Glomerular endothelial cell (primary cell): ENCODE measurements around the gene BSND. TPM values are rescaled to one million over a fixed set of nuclear protein-coding genes. Genes with fewer than 3 reads are reported as not detected.
A peak's percentile ranks its signal among the peaks of the same experiment; 100 is the strongest.
"Not testable (repeated sequence)": the region's sequence is repeated elsewhere in the genome, so short reads cannot be mapped to it uniquely, and the experiment has no call there.

ENCODE experiments used
- DNase-seq: peaks from one replicate; pipeline ENCODE4 v3.0.0-alpha.2; 2011; ENCODE audit warnings: low read depth, low spot score; ENCODE audit errors: extremely low read depth
- total RNA-seq: library from RNA; depleted of rRNA; stranded (reverse); fragments of >200 nt; gene quantifications from 2 replicates; pipeline ENCODE4 v1.2.3, GENCODE V29; 2015

BSND gene
- total RNA-seq, 1 donor from 2014 or later: not detected

DNA sequence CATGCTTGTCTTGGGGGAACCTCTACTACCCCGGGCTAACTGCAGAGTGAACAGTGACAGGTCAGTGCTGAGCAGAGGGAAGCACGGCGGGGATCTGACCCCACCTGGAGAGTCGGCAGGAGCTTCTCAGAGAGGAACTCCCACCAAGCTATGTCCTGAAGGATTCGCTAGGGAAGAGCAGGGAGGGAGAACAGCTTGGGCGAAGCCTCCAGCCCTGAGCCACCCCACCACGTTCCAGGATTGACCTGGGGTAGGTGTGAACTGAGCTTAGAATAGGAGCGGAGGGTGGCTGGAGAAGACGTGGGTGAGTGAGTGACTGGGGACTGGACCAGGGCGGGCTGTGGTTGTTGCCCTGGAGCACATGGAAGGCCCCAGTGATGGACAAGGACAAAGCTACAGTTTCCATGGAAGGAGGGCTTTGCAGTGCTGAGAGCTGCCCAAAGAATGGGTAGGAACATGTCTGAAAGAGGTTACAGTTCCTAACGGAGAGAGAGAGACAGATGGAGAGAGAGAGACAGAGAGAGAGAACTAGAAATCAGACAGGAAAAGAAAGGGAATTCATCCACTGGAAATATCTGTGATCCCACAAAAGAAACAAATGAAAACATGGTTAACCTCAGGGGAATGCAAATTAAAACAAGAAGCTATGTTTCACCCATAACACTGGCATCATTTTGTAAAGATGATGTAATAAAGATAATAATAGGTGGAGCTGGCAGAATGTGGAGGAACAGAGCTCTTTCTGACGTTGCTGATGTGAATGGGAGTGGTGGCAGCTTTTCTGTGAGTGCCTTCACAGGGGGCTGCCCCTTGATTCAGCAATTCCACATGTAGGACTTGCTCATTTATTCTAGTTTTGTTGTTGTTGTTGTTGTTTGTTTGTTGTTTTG lies 17.2 kb downstream of the BSND start:
- DNase-seq: no peak

DNA sequence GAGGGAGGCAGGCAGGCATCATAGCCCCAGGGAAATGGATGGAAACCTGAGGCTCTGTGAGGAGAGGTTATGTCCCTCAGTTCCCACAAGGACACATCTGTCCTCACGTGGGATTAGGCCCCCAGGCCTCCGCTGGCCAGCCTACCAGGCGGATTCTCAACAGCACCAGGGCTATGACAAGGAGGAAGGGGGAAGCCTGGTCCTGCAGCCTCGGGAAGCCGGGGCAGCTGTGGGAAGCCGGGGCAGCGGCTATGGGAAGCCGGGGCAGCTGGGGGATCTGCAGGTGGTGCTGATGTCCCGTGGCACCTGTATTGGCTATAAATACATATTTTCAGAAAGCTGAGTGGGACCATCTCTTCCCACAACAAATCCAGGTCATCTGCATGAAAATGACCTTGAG lies 19.7 kb downstream of the BSND start:
- DNase-seq: no peak

GRCh38 chr1:55021942-55022546 lies 23.3 kb downstream of the BSND start:
- peak; percentile 23 for DNase-seq

- not testable (repeated sequence) for DNase-seq
These were observed 25.4 kb downstream of the BSND start for GRCh38 chr1:55024163-55024562.

DNA sequence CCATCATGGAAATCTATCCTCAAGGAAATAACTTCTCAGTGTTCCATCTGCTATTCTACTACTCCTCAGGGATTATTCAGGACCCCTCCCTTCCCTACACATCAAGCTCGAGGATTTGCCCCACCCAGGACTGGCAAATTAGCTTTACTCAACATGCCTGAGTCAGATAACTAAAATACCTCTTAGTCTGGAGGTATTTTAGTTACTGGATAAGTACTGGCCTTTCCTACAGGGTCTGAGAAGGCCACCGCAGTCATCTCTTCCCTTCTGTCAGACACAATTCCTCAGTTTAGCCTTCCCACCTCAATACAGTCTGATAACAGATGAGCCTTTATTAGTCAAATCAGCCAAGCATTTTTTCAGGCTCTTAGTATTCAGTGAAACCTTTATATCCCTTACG lies 27.9 kb downstream of the BSND start:
- DNase-seq: not testable (repeated sequence)

- not testable (repeated sequence) for DNase-seq
These were observed 32.4 kb downstream of the BSND start for GRCh38 chr1:55031098-55031497.

GRCh38 chr1:55033265-55033614 lies 34.5 kb downstream of the BSND start:
- no peak for DNase-seq

- no peak for DNase-seq
These were observed 35.9 kb downstream of the BSND start for GRCh38 chr1:55034476-55035133.

- no peak for DNase-seq
These were observed 37.2 kb downstream of the BSND start for GRCh38 chr1:55035904-55036303.

GRCh38 chr1:55037733-55038551 lies 39.2 kb downstream of the BSND start:
- no peak for DNase-seq

- no peak for DNase-seq
These were observed 39.8 kb downstream of the BSND start for GRCh38 chr1:55038552-55038838.

GRCh38 chr1:55038974-55039341 lies 40.2 kb downstream of the BSND start:
- DNase-seq: no peak

GRCh38 chr1:55039342-55040082 lies 40.8 kb downstream of the BSND start, which contains the start of gene PCSK9:
Gene PCSK9 (plus strand): TSS chr1:55039548. CDS start chr1:55039838, 290 bp downstream.
- no peak for DNase-seq

GRCh38 chr1:55040083-55040932 lies 41.6 kb downstream of the BSND start:
- DNase-seq: no peak

GRCh38 chr1:55040933-55041494 lies 42.3 kb downstream of the BSND start:
- DNase-seq: no peak

- no peak for DNase-seq
These were observed 42.9 kb downstream of the BSND start for GRCh38 chr1:55041613-55042012.

- no peak for DNase-seq
These were observed 44.3 kb downstream of the BSND start for GRCh38 chr1:55043011-55043410.

- no peak for DNase-seq
These were observed 45.0 kb downstream of the BSND start for GRCh38 chr1:55043726-55044125.
